Activated naive CD4-positive, alpha-beta T cell treated with anti-CD3 and anti-CD28 coated beads for 36 hours (primary cell): ENCODE results near the gene PALLD. TPM values are rescaled to one million over a fixed set of nuclear protein-coding genes. Genes with fewer than 3 reads are reported as not detected.

Experiments used
- CTCF ChIA-PET: fragments of 350-600 bp; sonication (Branson Sonifier 250); formaldehyde crosslinking; loops from one replicate; lab custom pipeline; 2021; ENCODE audit warnings: antibody characterized with exemption; lab: Charles Lee
- DNase-seq: peaks from one replicate; pipeline ENCODE4 v3.0.0-alpha.2; 2020
- H3K27ac Mint-ChIP-seq: one replicate; pipeline ENCODE4 v1.8.0; 2021; ENCODE audit warnings: mild to moderate bottlenecking, mixed read lengths
- H3K27me3 Mint-ChIP-seq: one replicate; pipeline ENCODE4 v1.8.0; 2021; ENCODE audit warnings: low read depth, mixed read lengths
- H3K36me3 Mint-ChIP-seq: one replicate; pipeline ENCODE4 v1.8.0; 2021; ENCODE audit warnings: low read depth, mixed read lengths
- H3K4me1 Mint-ChIP-seq: one replicate; pipeline ENCODE4 v1.8.0; 2021; ENCODE audit warnings: low read depth, mixed read lengths
- H3K4me3 Mint-ChIP-seq: one replicate; pipeline ENCODE4 v1.8.0; 2021; ENCODE audit warnings: mild to moderate bottlenecking, moderate library complexity, mixed read lengths
- H3K9me3 Mint-ChIP-seq: one replicate; pipeline ENCODE4 v1.8.0; 2021; ENCODE audit warnings: mixed read lengths
- intact Hi-C: fragments of 100-400 bp; cut with micrococcal nuclease; formaldehyde crosslinking; loops from one replicate; pipeline ENCODE4 v1.15.1; 2023
- total RNA-seq, 2 experiments: library from RNA; stranded (reverse); gene quantifications; one replicate each; pipeline ENCODE4 v1.2.3, GENCODE V29; 2021

PALLD gene
- total RNA-seq, 2 experiments from 2014 or later, result 7.3 to 7.8 TPM

DNA sequence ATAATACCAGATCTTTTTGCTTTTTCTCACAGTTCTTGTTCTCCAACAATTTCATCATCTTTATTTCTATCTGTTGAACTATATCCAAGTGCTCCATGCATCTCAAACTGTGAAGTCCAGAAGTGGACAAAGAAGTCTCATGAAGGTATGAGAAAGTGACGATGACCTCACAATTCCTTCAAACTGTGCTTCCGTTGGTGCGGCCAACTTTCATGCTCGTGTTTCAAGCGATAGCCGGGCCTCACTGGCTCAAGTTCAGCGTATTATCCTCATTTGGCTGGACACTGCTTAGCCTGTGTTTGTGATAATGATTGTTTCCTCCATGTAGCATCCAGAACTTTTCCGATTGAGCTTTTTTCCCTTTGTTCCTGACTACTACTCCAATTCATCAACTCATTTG lies 143.1 kb downstream of the PALLD start:
- CTCF ChIA-PET, result no interaction called here
- no peak overlapping the region for H3K27ac Mint-ChIP-seq
- no peaks in the 10 kb centered on the region for H3K4me1 Mint-ChIP-seq
- intact Hi-C loops, result no loop called here
- H3K36me3 Mint-ChIP-seq, result no peaks in the 10 kb centered on the region
- no peak overlapping the region for H3K4me3 Mint-ChIP-seq
- peaks cover 2% of the 10 kb centered on the region for H3K9me3 Mint-ChIP-seq
- peaks cover 23% of the 10 kb centered on the region for H3K27me3 Mint-ChIP-seq
- no peak for DNase-seq

DNA sequence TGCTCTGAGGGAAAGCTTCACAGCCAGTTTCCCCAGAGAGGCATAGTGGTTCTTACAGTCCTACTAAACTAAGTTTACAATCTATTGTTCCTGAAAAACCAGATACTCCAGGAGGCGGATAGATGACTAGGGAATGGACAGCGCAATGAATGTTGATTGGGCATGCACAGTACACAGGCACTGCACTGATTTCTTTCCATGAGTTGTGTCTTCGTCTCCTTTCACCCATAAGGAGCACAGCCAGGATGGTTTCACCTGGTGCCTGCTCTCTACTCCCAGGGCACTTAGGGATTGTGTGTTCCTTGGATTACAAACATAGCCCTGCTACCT lies 144.9 kb downstream of the PALLD start:
- peaks cover 2% of the 10 kb centered on the region for H3K9me3 Mint-ChIP-seq
- intact Hi-C loops, result no loop called here
- peaks cover 18% of the 10 kb centered on the region for H3K27me3 Mint-ChIP-seq
- CTCF ChIA-PET, result no interaction called here
- H3K4me3 Mint-ChIP-seq, result no peak overlapping the region
- H3K36me3 Mint-ChIP-seq, result no peaks in the 10 kb centered on the region
- no peak overlapping the region for H3K27ac Mint-ChIP-seq
- no peaks in the 10 kb centered on the region for H3K4me1 Mint-ChIP-seq
- DNase-seq, result no peak

GRCh38 chr4:168642591-168642990 lies 145.7 kb downstream of the PALLD start:
- H3K27me3 Mint-ChIP-seq, result peaks cover 18% of the 10 kb centered on the region
- H3K4me1 Mint-ChIP-seq, result no peaks in the 10 kb centered on the region
- DNase-seq, result no peak
- CTCF ChIA-PET, result no interaction called here
- peaks cover 2% of the 10 kb centered on the region for H3K9me3 Mint-ChIP-seq
- no peak overlapping the region for H3K27ac Mint-ChIP-seq
- no peaks in the 10 kb centered on the region for H3K36me3 Mint-ChIP-seq
- intact Hi-C loops, result no loop called here
- H3K4me3 Mint-ChIP-seq, result no peak overlapping the region

DNA sequence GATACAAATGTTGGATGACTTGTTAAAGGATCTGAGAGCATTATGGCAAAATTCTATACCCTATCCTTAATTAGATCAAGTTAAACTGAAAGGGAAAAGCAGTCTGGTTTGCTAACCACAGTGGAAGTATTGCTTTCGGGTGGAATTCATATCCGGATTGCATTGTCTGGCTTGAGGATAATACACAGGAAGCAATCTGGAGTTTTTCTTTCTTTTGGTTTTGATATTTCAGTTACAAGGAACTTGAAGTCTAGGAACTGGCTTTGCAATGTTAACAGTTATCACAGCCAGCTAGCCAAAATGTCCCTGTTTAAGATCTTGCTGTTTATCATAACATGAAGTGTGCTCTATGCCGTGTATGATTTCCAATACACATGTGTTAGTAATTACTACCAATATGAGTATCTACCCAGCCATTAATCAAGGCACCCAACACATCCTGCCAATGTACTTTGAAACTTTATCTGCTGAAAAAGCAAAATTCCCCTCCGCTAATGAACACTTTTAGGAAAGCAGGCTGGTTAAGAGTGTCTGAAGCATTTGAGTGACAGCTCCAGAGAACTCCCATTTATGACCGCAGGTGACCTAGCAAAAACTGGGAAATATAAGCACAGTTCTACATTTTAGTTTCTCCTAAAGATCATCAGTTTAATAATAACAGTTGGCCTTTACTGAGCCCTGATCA lies 146.4 kb downstream of the PALLD start:
- H3K4me3 Mint-ChIP-seq, result no peak overlapping the region
- peaks cover 2% of the 10 kb centered on the region for H3K9me3 Mint-ChIP-seq
- no peak for DNase-seq
- no peaks in the 10 kb centered on the region for H3K36me3 Mint-ChIP-seq
- H3K27me3 Mint-ChIP-seq, result peaks cover 18% of the 10 kb centered on the region
- H3K27ac Mint-ChIP-seq, result no peak overlapping the region
- H3K4me1 Mint-ChIP-seq, result no peaks in the 10 kb centered on the region
- intact Hi-C loops, result no loop called here
- CTCF ChIA-PET, result no interaction called here

GRCh38 chr4:168643796-168644159 lies 146.9 kb downstream of the PALLD start:
- intact Hi-C loops, result no loop called here
- Mint-ChIP-seq H3K4me1 (no peaks in the 10 kb centered on the region), H3K36me3 (no peaks in the 10 kb centered on the region), H3K4me3 (no peak overlapping the region), H3K27me3 (peaks cover 18% of the 10 kb centered on the region), H3K27ac (no peak overlapping the region), H3K9me3 (peaks cover 1% of the 10 kb centered on the region)
- CTCF ChIA-PET, result no interaction called here
- DNase-seq, result no peak

- DNase-seq, result no peak
- CTCF ChIA-PET, result no interaction called here
- H3K36me3 Mint-ChIP-seq, result no peaks in the 10 kb centered on the region
- peaks cover 23% of the 10 kb centered on the region for H3K27me3 Mint-ChIP-seq
- no peaks in the 10 kb centered on the region for H3K9me3 Mint-ChIP-seq
- intact Hi-C loops, result no loop called here
- H3K4me3 Mint-ChIP-seq, result no peak overlapping the region
- H3K4me1 Mint-ChIP-seq, result no peaks in the 10 kb centered on the region
- no peak overlapping the region for H3K27ac Mint-ChIP-seq
These were observed 149.3 kb downstream of the PALLD start for GRCh38 chr4:168646001-168646768.

GRCh38 chr4:168647646-168648375 lies 151.0 kb downstream of the PALLD start:
- no peaks in the 10 kb centered on the region for H3K9me3 Mint-ChIP-seq
- H3K27me3 Mint-ChIP-seq, result peaks cover 24% of the 10 kb centered on the region
- no peak overlapping the region for H3K4me3 Mint-ChIP-seq
- no peak overlapping the region for H3K27ac Mint-ChIP-seq
- H3K36me3 Mint-ChIP-seq, result no peaks in the 10 kb centered on the region
- DNase-seq, result no peak
- H3K4me1 Mint-ChIP-seq, result no peaks in the 10 kb centered on the region
- intact Hi-C loops, result no loop called here
- CTCF ChIA-PET, result interaction anchor here (0.6 to 0.7 kb wide), 2 partner anchors 41 to 94 kb away, joined by 3 to 4 read pairs; no protein-coding TSS in a partner anchor

DNA sequence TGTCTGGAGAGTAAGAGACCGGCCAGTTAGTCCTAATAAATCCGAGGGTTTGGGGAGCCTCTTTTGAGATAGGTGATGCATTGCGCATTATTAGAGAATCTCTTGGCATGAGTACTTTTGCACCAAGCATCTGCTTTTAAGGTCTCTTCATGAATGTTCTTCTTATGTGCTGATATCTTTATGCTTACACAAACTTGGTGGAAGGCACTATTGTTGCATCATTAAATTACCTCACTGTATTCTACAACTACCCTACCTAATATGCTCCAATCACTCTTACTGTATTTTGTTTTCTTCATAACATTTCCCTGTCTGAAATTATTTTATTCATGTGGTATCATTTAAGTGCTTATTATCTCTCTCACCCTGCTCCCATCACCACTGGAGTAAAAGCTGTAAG lies 151.6 kb downstream of the PALLD start:
- DNase-seq, result no peak
- intact Hi-C loops, result no loop called here
- Mint-ChIP-seq H3K4me3 (no peak overlapping the region), H3K4me1 (no peaks in the 10 kb centered on the region), H3K27me3 (peaks cover 22% of the 10 kb centered on the region), H3K36me3 (no peaks in the 10 kb centered on the region), H3K9me3 (no peaks in the 10 kb centered on the region), H3K27ac (no peak overlapping the region)
- CTCF ChIA-PET, result interaction anchor here (0.7 kb wide), 1 partner anchor 40 kb away, joined by 4 read pairs; no protein-coding TSS in a partner anchor

DNA sequence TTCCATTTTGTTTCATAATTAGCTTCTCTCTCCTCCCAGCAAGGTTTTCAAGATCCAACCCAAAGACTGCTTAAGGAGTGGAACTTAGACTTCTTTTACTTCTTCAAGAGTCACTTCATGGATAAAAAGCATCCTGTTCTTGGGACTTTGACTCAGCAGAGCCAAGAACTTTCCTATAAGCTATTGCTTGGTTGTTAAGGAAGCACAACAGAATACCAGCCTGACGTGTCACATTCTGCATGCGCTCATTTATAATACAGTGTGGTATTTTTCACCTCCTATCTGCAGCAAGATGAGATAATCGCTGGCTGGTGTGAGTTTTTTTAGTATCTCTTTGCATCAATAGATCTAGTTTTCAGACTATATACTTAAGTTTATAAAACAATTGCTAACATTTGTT lies 152.1 kb downstream of the PALLD start:
- intact Hi-C loops, result no loop called here
- DNase-seq, result no peak
- Mint-ChIP-seq H3K4me3 (no peak overlapping the region), H3K27ac (no peak overlapping the region), H3K27me3 (peaks cover 24% of the 10 kb centered on the region), H3K4me1 (no peaks in the 10 kb centered on the region), H3K36me3 (no peaks in the 10 kb centered on the region), H3K9me3 (no peaks in the 10 kb centered on the region)
- CTCF ChIA-PET, result no interaction called here

GRCh38 chr4:168651374-168651773 lies 154.5 kb downstream of the PALLD start:
- CTCF ChIA-PET, result no interaction called here
- Mint-ChIP-seq H3K27me3 (peaks cover 24% of the 10 kb centered on the region), H3K4me3 (no peak overlapping the region), H3K27ac (no peak overlapping the region), H3K9me3 (no peaks in the 10 kb centered on the region), H3K36me3 (no peaks in the 10 kb centered on the region), H3K4me1 (peaks cover 3% of the 10 kb centered on the region)
- no peak for DNase-seq
- intact Hi-C loops, result no loop called here

DNA sequence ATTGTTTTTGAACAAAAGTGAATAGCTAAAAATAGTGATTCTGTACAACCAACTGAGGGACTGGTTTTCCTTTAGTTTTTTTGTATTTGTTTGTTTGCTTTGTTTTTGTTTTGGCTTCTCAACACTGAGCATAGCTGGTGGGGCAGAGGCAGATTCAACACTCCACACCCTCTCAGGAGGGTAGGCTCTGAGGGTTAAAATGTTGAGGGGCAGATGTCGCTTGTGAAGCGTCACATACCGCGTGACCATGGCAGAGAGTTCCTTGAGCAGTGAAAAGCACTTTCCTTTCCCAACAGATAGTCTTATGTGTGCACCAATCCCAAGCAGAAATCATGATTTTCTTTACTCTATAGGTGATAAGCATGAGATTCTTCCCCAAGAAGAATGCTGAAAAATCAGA lies 155.0 kb downstream of the PALLD start:
- H3K27me3 Mint-ChIP-seq, result peaks cover 25% of the 10 kb centered on the region
- intact Hi-C loops, result no loop called here
- no peak for DNase-seq

DNA sequence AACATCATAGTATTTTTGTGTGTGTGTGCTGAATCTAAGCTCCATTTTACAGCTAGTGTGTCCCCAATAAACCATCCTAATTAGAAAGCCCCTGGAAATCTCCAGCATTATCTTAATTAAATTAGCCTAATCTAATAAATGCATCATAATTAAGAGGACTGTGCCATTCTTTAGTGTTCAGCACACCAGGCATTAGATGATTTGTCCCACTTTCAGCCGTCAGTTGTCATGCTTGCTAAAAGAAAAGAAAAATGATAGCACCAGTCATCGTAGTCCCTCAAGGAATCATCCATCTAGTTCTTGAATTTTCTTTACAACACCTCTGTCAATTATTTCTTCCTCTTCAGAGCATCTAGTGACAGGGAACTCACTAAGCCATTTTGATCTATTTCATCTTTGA lies 155.9 kb downstream of the PALLD start:
- intact Hi-C loops, result no loop called here
- no peak overlapping the region for H3K4me3 Mint-ChIP-seq
- peaks cover 28% of the 10 kb centered on the region for H3K27me3 Mint-ChIP-seq
- H3K27ac Mint-ChIP-seq, result no peak overlapping the region
- peaks cover 3% of the 10 kb centered on the region for H3K4me1 Mint-ChIP-seq
- CTCF ChIA-PET, result no interaction called here
- H3K36me3 Mint-ChIP-seq, result no peaks in the 10 kb centered on the region
- no peak for DNase-seq
- no peaks in the 10 kb centered on the region for H3K9me3 Mint-ChIP-seq

More for the DNA sequence above, 155.0 kb downstream of the PALLD start:
- no peak overlapping the region for H3K27ac Mint-ChIP-seq
- H3K4me3 Mint-ChIP-seq, result no peak overlapping the region
- CTCF ChIA-PET, result no interaction called here
- peaks cover 3% of the 10 kb centered on the region for H3K4me1 Mint-ChIP-seq
- H3K36me3 Mint-ChIP-seq, result no peaks in the 10 kb centered on the region
- H3K9me3 Mint-ChIP-seq, result no peaks in the 10 kb centered on the region
